ENCODE data around the gene MATN3. TPM values are rescaled to one million over a fixed set of nuclear protein-coding genes. Genes with fewer than 3 reads are reported as not detected.

Gene MATN3
- total and polyA plus RNA-seq, 2 of the 13 experiments (the other 11 are each of a cell fraction or from before 2014, with no cell fraction given): 36.1 to 208 TPM

DNA sequence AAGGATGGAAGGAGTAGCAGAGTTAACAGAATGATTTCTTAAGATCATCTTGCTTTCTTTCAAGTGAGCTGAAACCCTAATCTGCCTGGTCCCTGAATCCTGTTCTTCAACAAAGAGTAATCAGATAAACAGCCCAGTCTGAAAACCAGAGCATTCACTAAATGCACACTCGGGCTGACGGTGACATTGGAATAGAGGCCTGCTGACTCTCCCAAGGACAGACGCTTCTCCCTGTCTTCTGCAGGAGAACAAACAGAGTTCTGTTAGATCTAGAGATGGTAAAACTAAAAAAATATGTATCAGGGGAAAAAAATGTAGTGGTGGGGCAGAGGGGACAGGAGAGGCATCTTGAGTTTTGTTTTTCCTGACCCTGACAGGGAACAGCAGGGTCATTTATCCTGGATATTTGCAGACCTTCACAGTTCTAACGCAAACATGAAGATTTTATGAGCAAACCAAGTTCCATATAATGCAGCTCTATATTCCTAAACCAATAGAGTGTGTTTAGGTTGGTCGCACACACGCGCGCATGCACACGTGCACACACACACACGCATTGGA is 7.3 kb downstream of the MATN3 start (continued):
- TF ChIP-seq, protein P1, sequence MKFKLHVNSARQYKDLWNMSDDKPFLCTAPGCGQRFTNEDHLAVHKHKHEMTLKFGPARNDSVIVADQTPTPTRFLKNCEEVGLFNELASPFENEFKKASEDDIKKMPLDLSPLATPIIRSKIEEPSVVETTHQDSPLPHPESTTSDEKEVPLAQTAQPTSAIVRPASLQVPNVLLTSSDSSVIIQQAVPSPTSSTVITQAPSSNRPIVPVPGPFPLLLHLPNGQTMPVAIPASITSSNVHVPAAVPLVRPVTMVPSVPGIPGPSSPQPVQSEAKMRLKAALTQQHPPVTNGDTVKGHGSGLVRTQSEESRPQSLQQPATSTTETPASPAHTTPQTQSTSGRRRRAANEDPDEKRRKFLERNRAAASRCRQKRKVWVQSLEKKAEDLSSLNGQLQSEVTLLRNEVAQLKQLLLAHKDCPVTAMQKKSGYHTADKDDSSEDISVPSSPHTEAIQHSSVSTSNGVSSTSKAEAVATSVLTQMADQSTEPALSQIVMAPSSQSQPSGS (CRISPR knock-in tag; IDR thresholded peaks at IDR 0.05): peak; percentile 55; the same call in 1 of the 2 replicates
- TF ChIP-seq KLF9 (CRISPR knock-in tag; IDR thresholded peaks at IDR 0.05; ENCODE audit: low read depth): 0 out of 2 replicates have a peak, but pooled peaks have one; percentile 70
- TF ChIP-seq, protein P2, sequence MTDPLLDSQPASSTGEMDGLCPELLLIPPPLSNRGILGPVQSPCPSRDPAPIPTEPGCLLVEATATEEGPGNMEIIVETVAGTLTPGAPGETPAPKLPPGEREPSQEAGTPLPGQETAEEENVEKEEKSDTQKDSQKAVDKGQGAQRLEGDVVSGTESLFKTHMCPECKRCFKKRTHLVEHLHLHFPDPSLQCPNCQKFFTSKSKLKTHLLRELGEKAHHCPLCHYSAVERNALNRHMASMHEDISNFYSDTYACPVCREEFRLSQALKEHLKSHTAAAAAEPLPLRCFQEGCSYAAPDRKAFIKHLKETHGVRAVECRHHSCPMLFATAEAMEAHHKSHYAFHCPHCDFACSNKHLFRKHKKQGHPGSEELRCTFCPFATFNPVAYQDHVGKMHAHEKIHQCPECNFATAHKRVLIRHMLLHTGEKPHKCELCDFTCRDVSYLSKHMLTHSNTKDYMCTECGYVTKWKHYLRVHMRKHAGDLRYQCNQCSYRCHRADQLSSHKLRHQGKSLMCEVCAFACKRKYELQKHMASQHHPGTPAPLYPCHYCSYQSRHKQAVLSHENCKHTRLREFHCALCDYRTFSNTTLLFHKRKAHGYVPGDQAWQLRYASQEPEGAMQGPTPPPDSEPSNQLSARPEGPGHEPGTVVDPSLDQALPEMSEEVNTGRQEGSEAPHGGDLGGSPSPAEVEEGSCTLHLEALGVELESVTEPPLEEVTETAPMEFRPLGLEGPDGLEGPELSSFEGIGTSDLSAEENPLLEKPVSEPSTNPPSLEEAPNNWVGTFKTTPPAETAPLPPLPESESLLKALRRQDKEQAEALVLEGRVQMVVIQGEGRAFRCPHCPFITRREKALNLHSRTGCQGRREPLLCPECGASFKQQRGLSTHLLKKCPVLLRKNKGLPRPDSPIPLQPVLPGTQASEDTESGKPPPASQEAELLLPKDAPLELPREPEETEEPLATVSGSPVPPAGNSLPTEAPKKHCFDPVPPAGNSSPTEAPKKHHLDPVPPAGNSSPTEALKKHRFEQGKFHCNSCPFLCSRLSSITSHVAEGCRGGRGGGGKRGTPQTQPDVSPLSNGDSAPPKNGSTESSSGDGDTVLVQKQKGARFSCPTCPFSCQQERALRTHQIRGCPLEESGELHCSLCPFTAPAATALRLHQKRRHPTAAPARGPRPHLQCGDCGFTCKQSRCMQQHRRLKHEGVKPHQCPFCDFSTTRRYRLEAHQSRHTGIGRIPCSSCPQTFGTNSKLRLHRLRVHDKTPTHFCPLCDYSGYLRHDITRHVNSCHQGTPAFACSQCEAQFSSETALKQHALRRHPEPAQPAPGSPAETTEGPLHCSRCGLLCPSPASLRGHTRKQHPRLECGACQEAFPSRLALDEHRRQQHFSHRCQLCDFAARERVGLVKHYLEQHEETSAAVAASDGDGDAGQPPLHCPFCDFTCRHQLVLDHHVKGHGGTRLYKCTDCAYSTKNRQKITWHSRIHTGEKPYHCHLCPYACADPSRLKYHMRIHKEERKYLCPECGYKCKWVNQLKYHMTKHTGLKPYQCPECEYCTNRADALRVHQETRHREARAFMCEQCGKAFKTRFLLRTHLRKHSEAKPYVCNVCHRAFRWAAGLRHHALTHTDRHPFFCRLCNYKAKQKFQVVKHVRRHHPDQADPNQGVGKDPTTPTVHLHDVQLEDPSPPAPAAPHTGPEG (CRISPR knock-in tag; IDR thresholded peaks at IDR 0.05): no peak
- 0 out of 2 replicates have a peak, but pooled peaks have one; percentile 12 for TF ChIP-seq ELF1 (CRISPR knock-in tag; IDR thresholded peaks at IDR 0.05)
- no peak for TF ChIP-seq ZIK1 (CRISPR knock-in tag; IDR thresholded peaks at IDR 0.05; ENCODE audit: borderline replicate concordance, low read depth)
- 0 out of 2 replicates have a peak, but pooled peaks have one; percentile 32 for TF ChIP-seq ZNF605 (CRISPR knock-in tag; IDR thresholded peaks at IDR 0.05)
- TF ChIP-seq, protein P3, sequence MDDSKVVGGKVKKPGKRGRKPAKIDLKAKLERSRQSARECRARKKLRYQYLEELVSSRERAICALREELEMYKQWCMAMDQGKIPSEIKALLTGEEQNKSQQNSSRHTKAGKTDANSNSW (CRISPR knock-in tag; IDR thresholded peaks at IDR 0.05; ENCODE audit: borderline replicate concordance): no peak
- TF ChIP-seq ZNF589 (CRISPR knock-in tag; conservative IDR thresholded peaks at IDR 0.05): no peak
- no peak for TF ChIP-seq KLF15 (CRISPR knock-in tag; IDR thresholded peaks at IDR 0.05; ENCODE audit: borderline replicate concordance)
- TF ChIP-seq KLF16 (CRISPR knock-in tag; IDR thresholded peaks at IDR 0.05): 0 out of 4 replicates have a peak, but pooled peaks of 1 of the 2 experiments have one; percentile 24
- no peak for TF ChIP-seq SPEN (CRISPR knock-in tag; IDR thresholded peaks at IDR 0.05; ENCODE audit: low read depth)
- peak; percentile 54; the same call in 1 of the 2 replicates for TF ChIP-seq ZNF292 (CRISPR knock-in tag; IDR thresholded peaks at IDR 0.05; ENCODE audit: borderline replicate concordance, low read depth)
- no peak for TF ChIP-seq SMARCE1 (IDR thresholded peaks at IDR 0.05; ENCODE audit: borderline replicate concordance)
- TF ChIP-seq, protein P4, sequence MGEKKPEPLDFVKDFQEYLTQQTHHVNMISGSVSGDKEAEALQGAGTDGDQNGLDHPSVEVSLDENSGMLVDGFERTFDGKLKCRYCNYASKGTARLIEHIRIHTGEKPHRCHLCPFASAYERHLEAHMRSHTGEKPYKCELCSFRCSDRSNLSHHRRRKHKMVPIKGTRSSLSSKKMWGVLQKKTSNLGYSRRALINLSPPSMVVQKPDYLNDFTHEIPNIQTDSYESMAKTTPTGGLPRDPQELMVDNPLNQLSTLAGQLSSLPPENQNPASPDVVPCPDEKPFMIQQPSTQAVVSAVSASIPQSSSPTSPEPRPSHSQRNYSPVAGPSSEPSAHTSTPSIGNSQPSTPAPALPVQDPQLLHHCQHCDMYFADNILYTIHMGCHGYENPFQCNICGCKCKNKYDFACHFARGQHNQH (CRISPR knock-in tag; IDR thresholded peaks at IDR 0.05): peak; percentile 94
- TF ChIP-seq, protein P5, sequence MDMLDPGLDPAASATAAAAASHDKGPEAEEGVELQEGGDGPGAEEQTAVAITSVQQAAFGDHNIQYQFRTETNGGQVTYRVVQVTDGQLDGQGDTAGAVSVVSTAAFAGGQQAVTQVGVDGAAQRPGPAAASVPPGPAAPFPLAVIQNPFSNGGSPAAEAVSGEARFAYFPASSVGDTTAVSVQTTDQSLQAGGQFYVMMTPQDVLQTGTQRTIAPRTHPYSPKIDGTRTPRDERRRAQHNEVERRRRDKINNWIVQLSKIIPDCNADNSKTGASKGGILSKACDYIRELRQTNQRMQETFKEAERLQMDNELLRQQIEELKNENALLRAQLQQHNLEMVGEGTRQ (IDR thresholded peaks at IDR 0.05; ENCODE audit: low read depth, low read length): no peak
- TF ChIP-seq, protein P5 (CRISPR knock-in tag; IDR thresholded peaks at IDR 0.05; ENCODE audit: borderline replicate concordance): no peak
- TF ChIP-seq ZBTB20 (CRISPR knock-in tag; IDR thresholded peaks at IDR 0.05; ENCODE audit: borderline replicate concordance, low read depth): peak; percentile 32
- 0 out of 2 replicates have a peak, but pooled peaks have one; percentile 32 for TF ChIP-seq KDM4B (CRISPR knock-in tag; IDR thresholded peaks at IDR 0.05)
- peak; percentile 55; the same call in 1 of the 2 replicates for TF ChIP-seq FOXO1 (CRISPR knock-in tag; IDR thresholded peaks at IDR 0.05)

Measured in HepG2 (cell line).